Endothelial cell of umbilical vein (primary cell): ENCODE measurements around the gene AMPH. TPM values are rescaled to one million over a fixed set of nuclear protein-coding genes. Genes with fewer than 3 reads are reported as not detected.
"Not testable (repeated sequence)": the region's sequence is repeated elsewhere in the genome, so short reads cannot be mapped to it uniquely, and the experiment has no call there.

Source experiments
- BruUV-seq: library from RNA; stranded (reverse); fragments of 400-500 nt; replicated peaks from 2 replicates; lab custom pipeline; 2021; lab: Mats Ljungman, UMichigan
- CTCF ChIA-PET: fragments of 300-600, 350-600 bp; sonication (Branson Sonifier 250); formaldehyde crosslinking; loops from one replicate; lab custom pipeline; 2021; ENCODE audit warnings: antibody characterized with exemption, inconsistent platforms; lab: Charles Lee
- POLR2A ChIA-PET: fragments of 300-600, 350-600 bp; sonication (Branson Sonifier 250); formaldehyde crosslinking; loops from one replicate; lab custom pipeline; 2021; ENCODE audit warnings: antibody characterized with exemption, inconsistent platforms; lab: Charles Lee
- DNase-seq: peaks from one replicate; pipeline ENCODE4 v3.0.0-alpha.2; 2011; ENCODE audit warnings: low read depth, low spot score
- FAIRE-seq: peaks from 2 replicates; lab custom pipeline; 2011; peaks lifted over from hg19 to GRCh38; lab: Jason Lieb, UNC
- H2AFZ ChIP-seq: 2 replicates; pipeline ENCODE4 v1.6.0; 2012; ENCODE audit warnings: low read depth, low read length, control low read depth, inconsistent platforms
- H3K27ac ChIP-seq: 2 replicates; pipeline ENCODE4 v1.5.1; 2011; ENCODE audit warnings: low read depth, mild to moderate bottlenecking, control low read depth, low read length, moderate library complexity; ENCODE audit not compliant: insufficient read depth
- H3K27me3 ChIP-seq, 2 experiments: 2 replicates each; pipeline versions ENCODE4 v1.6.0 to v1.6.1; 2011; ENCODE audit warnings: low read length in 2 of 2, mixed read lengths in 1 of 2; ENCODE audit not compliant: control insufficient read depth in 2 of 2, insufficient read depth in 2 of 2
- H3K36me3 ChIP-seq, 2 experiments: 2 replicates in 1 of 2; 3 replicates in 1 of 2; pipeline ENCODE4 v1.5.1; 2011; ENCODE audit warnings: low read length in 2 of 2, mild to moderate bottlenecking in 1 of 2, moderate library complexity in 1 of 2; ENCODE audit not compliant: control insufficient read depth in 2 of 2, insufficient read depth in 2 of 2; ENCODE audit errors: extremely low read depth in 1 of 2
- H3K4me1 ChIP-seq: 3 replicates; pipeline ENCODE4 v1.5.1; 2011; ENCODE audit warnings: mild to moderate bottlenecking, low read length; ENCODE audit not compliant: control insufficient read depth, insufficient read depth; ENCODE audit errors: extremely low read depth
- H3K4me2 ChIP-seq: 2 replicates; pipeline ENCODE4 v1.6.1; 2011; ENCODE audit warnings: low read length, control low read depth, mixed read lengths; ENCODE audit not compliant: insufficient read depth
- H3K4me3 ChIP-seq, 3 experiments: fragments of 200-600 bp in 1 of 3; sonication (generic), shearing (Covaris generic) in 1 of 3; replicated peaks in 1 of 3; 2 replicates each; pipeline ENCODE4 v1.5.1; 2011 to 2016; ENCODE audit warnings: control low read depth in 3 of 3, low read length in 3 of 3, mild to moderate bottlenecking in 2 of 3, inconsistent platforms in 1 of 3, low read depth in 1 of 3, moderate library complexity in 1 of 3; ENCODE audit not compliant: insufficient read depth in 1 of 3
- H3K79me2 ChIP-seq: 2 replicates; pipeline ENCODE4 v1.6.0; 2012; ENCODE audit warnings: low read length, inconsistent platforms; ENCODE audit not compliant: control insufficient read depth, insufficient read depth
- H3K9ac ChIP-seq: replicated peaks from 2 replicates; pipeline ENCODE3; 2011; ENCODE audit warnings: low read length, control low read depth; ENCODE audit not compliant: insufficient read depth; ENCODE audit errors: extremely low read depth
- H3K9me1 ChIP-seq: replicated peaks from 3 replicates; pipeline ENCODE4 v1.6.0; 2011; ENCODE audit warnings: mild to moderate bottlenecking, low read length; ENCODE audit not compliant: control insufficient read depth, insufficient read depth; ENCODE audit errors: extremely low read depth
- H3K9me3 ChIP-seq: replicated peaks from 2 replicates; pipeline ENCODE4 v1.5.1; 2012; ENCODE audit warnings: low read length, inconsistent platforms; ENCODE audit not compliant: control insufficient read depth, insufficient read depth
- H4K20me1 ChIP-seq: replicated peaks from 2 replicates; pipeline ENCODE3; 2011; ENCODE audit warnings: mild to moderate bottlenecking, low read length; ENCODE audit not compliant: control insufficient read depth, insufficient read depth; ENCODE audit errors: extremely low read depth
- CTCF ChIP-seq, 2 donors: IDR thresholded peaks; 1 replicate in 1 of 2; 2 replicates in 1 of 2; pipeline ENCODE4 v1.5.1; 2011; ENCODE audit warnings: low read length in 2 of 2, mild to moderate bottlenecking in 2 of 2, moderate library complexity in 2 of 2, control low read depth in 1 of 2, inconsistent platforms in 1 of 2, low read depth in 1 of 2; ENCODE audit not compliant: insufficient read depth in 1 of 2; ENCODE audit errors: extremely low read depth in 1 of 2
- dilution Hi-C: fragments of 300-500 bp; cut with MboI; formaldehyde crosslinking; loops from one replicate; pipeline ENCODE4 v1.15.0; 2019; ENCODE audit warnings: low sequenced_read_pairs; ENCODE audit not compliant: extremely low pct_ligation_motif_present
- intact Hi-C: fragments of 100-400 bp; cut with micrococcal nuclease; formaldehyde crosslinking; loops from one replicate; pipeline ENCODE4 v1.10.0; 2022
- polyA plus RNA-seq, 4 experiments: library from polyadenylated mRNA; depleted of rRNA in 3 of 4; stranded (reverse) in 3 of 4; unstranded in 1 of 4; fragments of >200 nt; gene quantifications; 2 replicates each; pipeline versions ENCODE4 v1.2.1 to v1.2.3, GENCODE V29; 2011 to 2012; ENCODE audit warnings: missing spikeins in 1 of 4
- total RNA-seq: library from RNA; stranded (reverse); gene quantifications from 2 replicates; pipeline ENCODE4 v1.2.3, GENCODE V29; 2021

Gene AMPH
- total and polyA plus RNA-seq, 2 donors (not counting 3 experiments of a cell fraction or from before 2014, with no cell fraction given), result 5.2 to 9.2 TPM

- POLR2A ChIA-PET, H3K4me3 ChIP-seq, H3K79me2 ChIP-seq, H3K4me1 ChIP-seq, H3K9me1 ChIP-seq, dilution Hi-C loops, H4K20me1 ChIP-seq, H3K9me3 ChIP-seq, H3K36me3 ChIP-seq, DNase-seq, H3K4me2 ChIP-seq, H3K9ac ChIP-seq, intact Hi-C loops, H3K27me3 ChIP-seq, H3K27ac ChIP-seq, H2AFZ ChIP-seq, BruUV-seq: not testable (repeated sequence)
- CTCF ChIA-PET, result interaction anchor here (0.8 to 1.5 kb wide), 7 partner anchors 14 to 449 kb away, joined by 3 to 4 read pairs (median 3); no protein-coding TSS in a partner anchor
- peak in 1 of 2 donors; percentile 7 for TF ChIP-seq CTCF (IDR thresholded peaks at IDR 0.05; ENCODE audit: extremely low read depth in 1 of 2, insufficient read depth in 1 of 2, low read depth in 1 of 2, low read length in 2 of 2)
- FAIRE-seq, result peak; percentile 68
Observed at GRCh38 chr7:38349869-38350583, 281.1 kb downstream of the AMPH start.

GRCh38 chr7:38349126-38349795, 281.9 kb downstream of the AMPH start:
- H3K79me2 ChIP-seq, H3K36me3 ChIP-seq, dilution Hi-C loops, POLR2A ChIA-PET, H3K27me3 ChIP-seq, H3K9me1 ChIP-seq, H3K9ac ChIP-seq, H3K9me3 ChIP-seq, H2AFZ ChIP-seq, H3K4me3 ChIP-seq, H3K27ac ChIP-seq, H3K4me2 ChIP-seq, intact Hi-C loops, H4K20me1 ChIP-seq, BruUV-seq, H3K4me1 ChIP-seq: not testable (repeated sequence)
- DNase-seq (peak; percentile 20), FAIRE-seq (peak; percentile 47)
- CTCF ChIA-PET, result interaction anchor here (1.1 to 2.6 kb wide), 4 partner anchors 21 to 448 kb away, joined by 3 to 9 read pairs (median 4); no protein-coding TSS in a partner anchor
